HG03354 (cell line): ENCODE measurements around the gene NOTCH3.

Source experiments
- ATAC-seq: cut with Tn5 transposase; IDR thresholded peaks from one replicate; pipeline ENCODE4 v1.9.1; 2021; ENCODE audit warnings: mild to moderate bottlenecking; ENCODE audit not compliant: unreplicated experiment, poor library complexity, severe bottlenecking

NOTCH3 gene

GRCh38 chr19:15198951-15199660 lies 1.7 kb downstream of the NOTCH3 start:
- ATAC-seq, result no peak

GRCh38 chr19:15197942-15198341 lies 2.9 kb downstream of the NOTCH3 start:
- no peak for ATAC-seq

- no peak for ATAC-seq
Observed at GRCh38 chr19:15197275-15197941, 3.4 kb downstream of the NOTCH3 start.

- ATAC-seq, result no peak
Observed at GRCh38 chr19:15196360-15197005, 4.3 kb downstream of the NOTCH3 start.

GRCh38 chr19:15195371-15196334 lies 5.1 kb downstream of the NOTCH3 start:
- no peak for ATAC-seq

GRCh38 chr19:15194938-15195337 lies 5.9 kb downstream of the NOTCH3 start:
- no peak for ATAC-seq

- no peak for ATAC-seq
Observed at GRCh38 chr19:15191982-15192381, 8.8 kb downstream of the NOTCH3 start.

GRCh38 chr19:15191514-15191913 lies 9.3 kb downstream of the NOTCH3 start:
- no peak for ATAC-seq

GRCh38 chr19:15188851-15189250 lies 11.9 kb downstream of the NOTCH3 start:
- no peak for ATAC-seq

- no peak for ATAC-seq
Observed at GRCh38 chr19:15187026-15188007, 13.5 kb downstream of the NOTCH3 start.

- no peak for ATAC-seq
Observed at GRCh38 chr19:15185188-15185587, 15.6 kb downstream of the NOTCH3 start.

GRCh38 chr19:15184776-15185175 lies 16.0 kb downstream of the NOTCH3 start:
- no peak for ATAC-seq

- ATAC-seq, result no peak
Observed at GRCh38 chr19:15181394-15181793, 19.4 kb downstream of the NOTCH3 start.

GRCh38 chr19:15180451-15181390 lies 20.1 kb downstream of the NOTCH3 start:
- ATAC-seq, result no peak

GRCh38 chr19:15178629-15179308 lies 22.0 kb downstream of the NOTCH3 start:
- ATAC-seq, result no peak

- ATAC-seq, result peak; percentile 48
Observed at GRCh38 chr19:15177269-15178116, 23.3 kb downstream of the NOTCH3 start.
